OCI-M1 (cell line): Measurements from ENCODE around the gene ANKH.
"Not testable (repeated sequence)": the region's sequence is repeated elsewhere in the genome, so short reads cannot be mapped to it uniquely, and the experiment has no call there.

Experiments
- DNase-seq: peaks from one replicate; lab custom pipeline; 2025; lab: John Stamatoyannopoulos, UW

The ANKH gene

DNA sequence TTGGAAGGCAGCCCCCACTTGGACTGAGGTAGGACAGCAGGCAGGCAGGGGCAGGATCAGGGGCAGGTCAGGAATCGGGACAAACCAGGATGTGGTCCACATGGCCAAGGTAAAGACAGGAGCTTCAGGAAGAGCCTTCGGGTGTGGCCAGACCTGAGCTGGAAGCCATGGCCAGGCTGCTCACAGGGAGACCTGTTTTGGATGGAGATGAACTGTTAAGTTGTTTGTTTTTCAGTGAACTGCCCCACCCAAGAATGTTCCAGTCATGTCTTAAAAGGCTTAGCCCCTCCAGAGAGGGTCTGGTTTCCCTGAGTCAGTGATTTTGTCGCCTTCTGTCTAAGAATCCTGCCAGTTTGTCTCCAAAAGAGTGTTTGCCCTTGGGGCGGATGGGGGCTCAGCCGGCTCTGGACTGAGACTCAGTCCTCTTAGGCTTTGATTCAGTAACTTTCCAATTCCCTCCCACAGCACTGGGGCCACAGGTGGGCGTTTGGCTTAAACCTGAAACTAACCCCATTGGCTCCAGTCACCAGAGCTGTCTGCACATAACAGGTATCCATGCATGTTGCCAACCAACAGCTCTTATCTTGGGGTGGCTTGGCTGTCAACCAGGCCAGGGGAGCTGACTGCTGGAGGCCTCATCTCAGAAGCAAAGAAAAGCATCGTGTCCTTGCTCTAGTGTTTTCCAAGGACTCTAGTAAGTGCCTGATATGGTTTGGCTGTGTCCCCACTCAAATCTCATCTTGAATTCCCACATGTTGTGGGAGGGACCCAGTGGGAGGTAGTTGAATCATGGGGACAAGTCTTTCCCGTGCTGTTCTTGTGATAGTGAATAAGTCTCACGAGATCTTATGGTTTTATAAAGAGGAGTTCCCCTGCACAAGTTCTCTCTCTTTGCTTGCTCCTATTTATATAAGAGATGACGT, 11.3 kb upstream of the ANKH start:
- DNase-seq: no peak

DNA sequence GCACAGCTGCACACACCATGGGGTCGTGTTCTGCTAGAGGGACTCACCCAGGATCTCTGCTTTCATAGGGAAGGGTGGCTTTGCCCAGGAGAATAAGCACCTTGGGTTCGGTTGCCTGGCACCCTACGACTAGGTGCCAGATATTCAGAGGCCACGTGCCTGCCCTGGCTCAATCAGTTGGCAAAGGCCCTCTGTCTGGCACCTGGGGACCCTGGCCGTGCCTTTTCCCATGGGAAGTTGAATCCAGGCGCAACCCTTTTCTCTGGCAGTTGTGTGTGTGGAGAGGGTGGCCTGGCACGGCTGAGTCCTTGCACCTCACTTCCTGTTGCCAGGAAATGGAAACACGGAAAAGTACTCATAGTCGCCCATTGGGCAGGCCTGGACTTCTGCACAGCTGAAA, 10.2 kb upstream of the ANKH start:
- DNase-seq: no peak

DNA sequence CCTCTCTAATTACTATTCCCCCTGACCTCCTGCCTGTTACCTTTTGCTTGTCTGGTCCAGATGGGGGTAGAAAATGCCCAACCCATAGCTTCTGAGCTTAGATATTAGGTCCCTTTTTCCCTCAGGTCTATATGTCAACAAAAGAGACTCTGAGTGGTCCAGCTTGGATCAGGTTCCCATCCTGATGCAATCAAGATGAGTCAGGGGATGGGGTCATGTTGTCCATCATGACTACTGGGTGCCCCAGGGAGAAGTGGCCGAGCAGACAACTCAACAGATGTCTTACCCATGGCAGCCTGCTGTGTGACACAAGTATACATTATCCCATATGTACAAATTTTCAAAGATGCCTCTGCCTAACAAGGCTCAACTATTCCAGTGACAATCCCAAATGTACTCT, 9.1 kb upstream of the ANKH start:
- no peak for DNase-seq

DNA sequence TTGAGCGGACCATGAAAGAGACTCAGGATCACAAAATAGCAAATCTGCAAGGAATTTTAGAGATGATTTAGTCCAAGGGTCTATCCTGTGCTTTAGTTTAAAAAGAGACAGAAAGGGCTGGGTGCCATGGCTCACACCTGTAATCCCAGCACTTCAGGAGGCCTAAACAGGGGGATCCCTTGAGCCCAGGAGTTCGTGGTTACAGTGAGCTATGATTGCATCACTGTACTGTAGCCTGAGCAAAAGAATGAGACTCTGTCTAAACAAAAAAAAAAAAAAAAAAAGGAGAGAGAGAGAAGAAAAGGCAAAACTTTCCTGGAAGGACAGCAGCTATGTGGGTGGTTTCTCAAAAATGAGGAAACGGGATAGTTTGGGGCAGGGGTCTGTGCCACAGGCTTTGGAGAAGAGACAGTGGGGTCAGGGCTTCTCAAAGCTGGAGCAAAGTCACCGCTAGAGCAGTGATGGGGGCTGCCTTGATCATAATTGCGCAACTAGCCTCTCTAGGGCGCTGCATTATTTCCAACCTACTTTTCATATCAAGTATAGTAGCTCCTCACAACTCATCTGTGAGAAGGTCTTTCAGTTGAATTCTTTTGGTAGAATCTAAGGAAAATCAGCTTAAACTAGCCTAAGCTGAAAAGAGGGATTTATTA, 8.5 kb upstream of the ANKH start:
- no peak for DNase-seq

DNA sequence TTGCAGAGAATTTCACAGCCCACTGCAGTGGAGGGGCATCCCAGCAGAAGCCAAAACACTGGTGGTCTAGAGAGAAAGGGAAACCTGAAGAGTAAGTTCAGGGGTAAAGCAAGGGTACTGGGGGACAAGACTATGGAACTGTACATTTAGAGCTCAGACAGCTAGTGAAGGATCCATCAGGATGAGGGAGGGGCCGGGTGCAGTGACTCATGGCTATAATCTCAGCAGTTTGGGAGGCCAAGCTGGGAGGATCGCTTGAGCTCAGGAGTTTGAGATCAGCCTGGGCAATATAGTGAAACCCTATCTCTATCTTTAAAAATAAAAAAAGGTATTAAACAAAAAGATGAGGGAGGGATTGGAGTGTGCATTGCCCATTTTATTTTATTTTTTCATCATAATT, 7.8 kb upstream of the ANKH start:
- DNase-seq: no peak

DNA sequence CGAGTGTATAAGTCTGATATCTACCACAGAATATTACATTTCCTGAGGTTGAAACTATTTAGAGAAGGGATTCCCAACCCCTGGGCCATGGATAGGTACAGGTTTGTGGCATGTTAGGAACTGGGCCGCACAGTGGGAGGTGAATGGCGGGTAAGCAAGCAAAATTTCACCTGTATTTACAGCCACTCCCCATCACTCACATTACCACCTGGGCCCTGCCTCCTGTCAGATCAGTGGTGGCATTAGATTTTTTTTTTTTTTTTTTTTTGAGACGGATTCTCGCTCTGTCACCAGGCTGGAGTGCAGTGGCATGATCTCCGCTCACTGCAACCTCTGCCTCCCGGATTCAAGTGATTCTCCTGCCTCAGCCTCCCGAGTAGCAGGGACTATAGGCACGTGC, 6.6 kb upstream of the ANKH start:
- not testable (repeated sequence) for DNase-seq

DNA sequence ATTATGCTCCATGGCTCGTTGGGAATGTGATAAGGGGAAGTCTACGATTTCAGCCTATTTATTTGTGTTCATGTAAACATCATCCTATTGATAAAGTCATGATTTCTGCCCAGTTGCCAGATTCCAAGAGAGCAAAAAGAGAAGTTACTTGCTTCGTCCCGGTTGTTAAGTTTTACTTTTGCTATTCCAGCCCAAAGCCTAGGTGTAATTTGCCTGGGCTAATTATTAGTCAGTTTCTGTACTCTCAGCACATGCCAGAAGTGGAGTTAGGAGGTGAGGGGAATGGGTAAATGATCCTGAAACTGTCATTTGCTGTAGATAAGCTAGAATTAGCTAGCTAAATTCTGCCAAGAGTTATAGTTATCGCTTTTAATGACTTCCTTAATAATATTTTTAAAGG, 4.5 kb upstream of the ANKH start:
- DNase-seq: no peak

DNA sequence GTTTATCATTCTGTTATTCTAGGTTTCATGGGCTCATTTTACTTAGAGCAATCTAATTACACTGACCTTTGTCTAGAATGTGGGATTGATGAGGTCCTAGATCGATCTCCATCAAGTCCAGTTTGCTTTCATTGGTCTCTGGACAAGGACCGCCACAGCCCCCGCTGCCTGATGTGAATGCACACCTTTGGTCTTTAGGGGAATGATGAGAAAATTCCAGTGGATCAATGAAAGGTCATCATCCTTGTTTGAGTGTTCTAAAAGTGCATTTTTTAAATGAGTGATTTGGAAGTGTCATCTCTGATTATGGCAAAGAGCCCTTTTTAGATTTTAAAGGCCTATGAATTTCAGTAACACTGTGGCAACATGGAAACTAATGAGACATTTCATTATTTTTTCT, 2.2 kb upstream of the ANKH start:
- no peak for DNase-seq

DNA sequence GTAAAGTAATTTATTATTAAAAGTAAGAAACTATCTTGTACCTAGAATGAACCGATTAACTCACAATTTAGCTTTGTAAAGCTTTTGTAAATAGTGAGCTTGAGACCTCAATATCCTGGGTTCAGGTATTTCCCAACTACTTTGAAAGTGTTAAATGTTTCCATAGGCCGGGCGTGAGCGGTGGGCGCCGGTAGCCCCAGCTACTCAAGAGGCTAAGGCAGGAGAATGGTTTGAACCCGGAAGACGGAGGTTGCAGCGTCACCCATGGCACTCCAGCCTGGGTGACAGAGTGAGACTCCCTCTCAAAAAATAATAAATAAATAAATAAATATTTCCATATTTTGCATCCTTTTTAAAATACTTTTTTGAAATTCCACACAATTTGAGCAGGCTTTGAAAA, 1.5 kb upstream of the ANKH start:
- no peak for DNase-seq

DNA sequence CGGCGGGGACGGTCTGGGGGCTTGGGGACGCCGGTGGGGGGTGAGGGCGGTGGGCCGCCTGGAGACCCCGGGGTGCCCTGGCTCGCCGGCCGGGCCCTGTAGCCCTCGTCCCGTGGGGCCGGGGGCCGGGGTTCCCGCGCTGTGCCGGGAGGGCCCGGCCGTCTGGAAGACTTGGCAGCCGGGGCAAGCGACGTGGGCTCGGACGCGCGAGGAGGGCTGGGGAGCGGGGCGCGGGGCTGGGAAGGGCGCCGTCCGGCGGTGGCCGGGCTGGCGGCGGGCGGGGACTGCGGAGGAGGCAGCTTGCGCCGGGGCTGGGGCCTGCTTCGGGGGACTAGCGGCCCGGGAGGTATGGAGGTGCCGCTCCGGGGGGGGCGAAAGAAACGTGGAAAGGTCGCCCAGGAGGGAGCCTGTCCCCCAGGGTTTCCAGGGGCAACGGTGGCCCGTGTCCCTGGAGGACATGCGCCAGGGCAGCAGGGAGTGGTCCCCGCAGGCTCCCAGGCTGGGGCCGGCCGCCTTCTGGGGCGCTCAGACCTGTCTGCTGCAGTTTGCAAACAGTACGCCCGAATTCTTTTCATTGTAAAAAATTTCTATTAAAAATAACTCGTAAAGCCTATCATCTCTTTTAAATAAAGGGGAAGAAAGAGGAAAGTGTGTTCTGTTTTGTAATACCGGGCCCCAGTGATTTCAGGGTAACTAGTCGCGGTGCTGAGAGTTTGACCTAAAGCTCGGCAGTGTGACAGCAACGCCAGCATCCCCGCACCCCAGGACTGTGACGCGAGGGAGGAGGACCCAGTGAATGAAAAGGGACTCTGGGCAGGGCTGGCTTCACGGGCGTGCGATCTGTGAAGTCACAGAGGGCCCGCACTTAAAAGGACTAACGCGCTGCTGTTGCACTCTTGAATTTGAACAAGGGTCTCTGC, 752 bp upstream of the ANKH start:
- DNase-seq: no peak

DNA sequence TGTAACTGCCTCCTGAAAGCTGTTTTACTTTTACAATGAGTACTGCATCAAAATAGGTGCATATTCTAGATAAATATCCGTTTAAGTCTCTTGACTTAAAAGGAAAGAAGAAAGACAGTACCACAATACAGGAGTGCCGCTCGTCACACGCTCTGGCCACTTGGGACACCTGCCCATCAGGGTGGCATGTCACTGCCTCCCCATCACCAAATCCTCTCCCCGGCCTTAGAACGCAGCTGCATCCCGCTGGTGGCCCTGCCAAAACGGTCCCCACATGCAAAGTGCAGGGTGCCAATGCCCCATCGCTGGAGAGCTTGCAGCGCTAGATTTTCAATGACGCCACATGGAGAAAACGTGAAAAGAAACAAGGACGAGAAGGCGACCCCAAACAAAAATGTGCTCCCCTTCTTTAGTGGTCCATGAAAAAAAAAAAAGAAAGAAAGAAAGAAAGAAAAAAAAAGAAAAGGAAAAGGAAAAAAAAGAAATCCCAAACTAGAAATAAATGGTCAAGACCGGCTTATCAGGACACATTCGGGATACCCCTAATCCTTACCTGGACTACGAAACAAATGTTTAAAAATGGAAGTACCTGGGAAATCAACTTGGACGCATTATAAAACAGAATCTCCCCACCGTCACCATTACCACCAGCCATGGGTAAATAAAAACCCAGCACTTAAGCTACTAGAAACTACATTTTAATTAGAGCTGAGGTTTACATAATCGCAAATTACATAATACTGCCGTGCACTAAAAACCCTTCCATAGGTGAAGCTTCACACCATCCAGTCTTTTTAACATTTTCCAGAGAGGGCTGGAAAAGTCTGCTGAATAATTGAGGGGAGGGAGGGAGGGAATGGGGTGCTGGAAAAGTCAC, 1.0 kb downstream of the ANKH start:
- no peak for DNase-seq

DNA sequence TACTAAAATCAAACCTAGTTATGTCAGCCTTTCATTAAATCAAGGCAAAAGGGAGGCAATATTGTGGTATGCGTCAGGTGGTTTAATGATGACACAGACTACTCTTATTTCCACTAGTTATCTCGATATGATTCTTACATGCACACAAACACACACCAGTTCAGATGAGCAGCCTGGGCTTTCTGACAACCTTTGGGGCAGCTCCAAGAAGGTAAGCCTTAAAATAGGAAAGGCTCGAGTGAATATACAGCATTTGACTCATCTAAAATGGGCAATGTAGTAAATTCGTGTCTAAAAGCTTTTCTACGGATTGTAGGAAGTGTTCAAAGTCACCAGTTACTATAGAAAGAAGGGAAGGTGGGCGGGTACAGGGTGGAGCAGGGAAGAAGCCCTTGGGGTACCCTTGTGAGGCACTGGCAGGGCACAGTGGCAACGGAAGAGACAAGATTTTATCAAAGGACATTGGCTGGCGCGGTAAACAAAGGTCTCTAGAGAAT, 1.9 kb downstream of the ANKH start:
- no peak for DNase-seq

DNA sequence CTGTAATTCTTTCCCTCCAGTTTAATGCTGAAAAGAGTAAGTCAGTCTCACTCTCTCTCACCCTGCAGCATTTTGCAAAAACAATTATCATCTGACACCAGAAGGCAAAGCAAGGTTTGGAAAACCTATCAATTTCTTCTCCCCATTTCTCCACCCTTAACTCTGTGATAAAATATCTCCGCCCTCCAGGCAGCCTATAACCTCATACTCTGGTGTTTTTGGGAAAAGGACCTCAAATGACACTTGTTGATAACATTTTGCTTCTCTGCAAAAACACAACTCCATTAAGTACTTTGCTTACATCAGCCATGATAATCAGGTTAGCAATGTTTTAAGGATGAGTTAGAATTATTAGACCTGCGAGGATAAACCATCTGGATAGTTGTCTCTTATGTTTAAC, 2.3 kb downstream of the ANKH start:
- DNase-seq: no peak

DNA sequence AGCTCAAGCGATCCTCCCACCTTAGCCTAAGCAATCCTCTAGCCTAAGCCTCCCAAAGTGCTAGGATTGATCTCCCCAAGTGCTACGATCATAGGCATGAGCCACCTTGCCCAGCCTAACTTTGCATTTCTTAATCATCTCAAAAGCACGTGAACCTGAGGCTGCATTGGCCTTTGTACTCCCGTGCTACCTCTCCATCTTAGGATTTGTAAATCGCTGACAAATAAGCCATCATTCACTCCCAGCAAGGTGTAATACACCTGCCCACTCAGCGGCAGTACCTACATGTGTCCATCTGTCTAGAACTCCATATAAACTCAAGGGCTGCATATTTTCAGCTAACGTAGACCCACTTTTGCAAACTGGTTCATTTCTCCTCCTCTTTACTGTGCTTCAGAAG, 2.8 kb downstream of the ANKH start:
- DNase-seq: no peak

DNA sequence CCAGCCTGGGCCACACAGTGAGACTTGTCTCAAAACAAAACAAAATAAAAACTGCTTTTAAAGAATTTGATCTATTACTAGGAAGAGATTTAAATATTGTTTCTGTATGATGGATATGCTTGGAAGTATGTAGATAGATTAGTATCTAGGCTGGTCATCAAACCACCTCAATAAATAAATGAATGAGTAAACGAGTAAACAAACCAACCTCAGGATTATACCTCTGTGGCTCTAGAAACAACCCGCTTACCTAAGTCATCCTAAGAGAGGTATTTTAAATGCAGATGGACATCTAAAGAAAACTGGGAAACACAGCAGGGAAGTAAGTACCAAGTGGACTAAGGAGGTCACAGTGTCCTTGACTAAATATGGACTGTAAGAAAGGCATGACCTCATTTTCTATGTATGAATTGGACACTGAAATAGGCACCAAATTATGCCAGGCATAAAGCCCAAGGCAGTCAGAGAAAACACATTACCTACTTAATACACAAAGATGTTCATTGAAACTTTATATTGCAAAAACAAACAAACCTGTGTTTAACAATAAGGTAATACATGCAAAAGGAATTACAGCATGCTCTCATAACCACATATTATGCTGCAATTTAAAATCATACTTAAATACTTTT, 7.3 kb downstream of the ANKH start:
- DNase-seq: no peak

DNA sequence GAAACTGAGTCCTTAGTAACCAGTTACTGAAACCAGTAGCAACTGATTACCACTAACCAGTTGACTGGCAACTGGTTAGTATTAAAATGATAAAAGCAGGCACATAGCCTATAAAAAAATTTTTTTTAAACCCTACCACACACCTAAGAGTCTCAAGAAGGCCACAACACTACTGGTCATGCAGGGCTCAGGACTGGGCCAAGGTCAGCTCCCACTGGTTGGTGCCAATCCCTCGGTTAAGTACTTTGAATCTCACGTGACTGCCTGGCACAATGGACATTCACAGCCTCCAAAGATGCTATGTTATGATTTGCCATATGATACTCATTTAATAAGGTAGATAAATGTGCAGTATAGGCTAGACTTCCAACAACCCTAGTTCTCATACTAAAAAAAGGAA, 8.5 kb downstream of the ANKH start:
- DNase-seq: no peak

DNA sequence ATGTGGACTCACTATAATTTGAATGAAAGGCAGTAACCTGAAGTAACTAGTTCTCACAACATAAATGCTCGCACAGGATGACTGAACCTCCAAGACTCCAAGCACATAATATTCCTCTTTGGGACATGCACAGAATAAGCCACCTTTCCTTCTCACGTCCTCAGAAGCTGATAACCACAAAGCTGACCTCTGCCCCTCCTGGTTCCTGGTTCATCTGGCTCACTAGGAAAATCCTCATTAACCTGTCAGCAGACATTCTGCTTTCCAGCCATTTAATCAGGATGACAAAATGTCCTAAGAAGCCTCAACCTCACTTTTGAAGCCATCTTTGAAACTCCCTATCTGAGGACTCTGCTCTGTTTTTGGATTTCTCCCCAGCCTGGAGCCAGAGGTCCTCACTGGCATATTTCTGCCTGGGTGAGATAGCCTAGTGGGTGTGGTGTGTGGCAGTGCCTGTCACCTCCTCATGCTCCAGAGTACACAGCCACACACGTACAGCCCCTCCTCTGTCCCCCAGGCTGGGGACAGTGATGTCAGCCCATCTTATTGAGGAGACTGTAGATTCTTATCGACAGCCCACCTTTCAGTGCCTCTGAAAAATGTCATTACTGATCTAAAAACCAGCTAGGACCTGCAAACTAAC, 10.3 kb downstream of the ANKH start:
- no peak for DNase-seq

DNA sequence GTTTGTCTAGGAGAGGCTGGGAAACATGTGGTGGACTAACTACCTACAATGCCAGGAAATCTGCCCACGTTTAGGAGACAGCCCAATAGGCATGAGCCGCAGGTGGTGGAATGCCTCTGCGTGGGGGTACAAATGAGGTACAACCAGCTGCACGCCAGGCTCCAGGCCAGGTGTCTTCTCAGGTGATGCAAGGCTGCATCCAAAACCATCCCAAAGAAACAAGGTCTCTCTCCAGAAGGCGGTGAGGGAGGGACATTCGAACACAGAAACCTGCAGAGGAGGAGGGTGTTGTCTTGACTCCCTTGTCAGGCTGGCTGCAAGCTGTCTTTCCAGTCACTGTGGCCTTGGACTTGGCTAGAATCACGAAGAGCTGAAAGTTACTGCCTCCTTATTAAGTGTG, 11.6 kb downstream of the ANKH start:
- no peak for DNase-seq

DNA sequence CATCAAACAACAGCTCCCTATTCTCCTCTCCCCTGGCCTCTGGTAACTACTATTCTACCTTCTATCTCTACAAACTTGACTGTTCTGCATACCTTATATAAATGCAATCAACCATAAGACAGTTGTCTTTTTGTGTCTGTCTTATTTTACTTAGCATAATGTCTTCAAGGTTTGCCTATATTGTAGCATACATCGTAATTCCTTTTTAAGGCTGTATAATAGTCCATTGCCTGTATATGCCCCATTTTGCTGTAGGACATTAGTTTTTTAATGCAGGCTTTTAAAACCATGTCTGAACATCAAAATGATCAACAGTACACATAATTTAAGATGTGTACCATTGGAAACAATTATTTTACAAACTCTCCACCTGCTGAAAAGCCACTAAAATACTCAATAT, 12.4 kb downstream of the ANKH start:
- no peak for DNase-seq

DNA sequence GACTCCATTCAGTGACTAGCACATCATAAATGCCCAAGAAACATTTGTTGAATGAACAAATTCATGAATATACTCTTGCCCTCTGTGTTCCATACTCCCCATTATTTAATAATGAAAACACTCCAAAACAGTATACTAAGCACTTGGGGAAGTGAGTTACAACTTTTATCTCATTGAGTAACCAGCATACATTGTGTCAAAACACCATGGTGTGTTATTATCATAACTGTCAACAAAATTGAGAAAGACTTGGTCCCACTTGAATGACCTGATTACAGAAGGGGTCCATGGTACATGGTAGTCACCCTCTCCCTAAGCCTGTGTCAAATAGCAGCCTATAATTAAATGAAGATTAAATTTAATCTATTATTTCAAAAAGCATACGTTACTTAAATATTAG, 16.2 kb downstream of the ANKH start:
- DNase-seq: no peak
